HG03439 (cell line): ENCODE measurements around the gene CADM2.

Experiments used
- ATAC-seq: cut with Tn5 transposase; IDR thresholded peaks from one replicate; pipeline ENCODE4 v1.9.1; 2021; ENCODE audit warnings: mild to moderate bottlenecking, moderate library complexity; ENCODE audit not compliant: unreplicated experiment

Gene CADM2

GRCh38 chr3:85182975-85183752 lies 224.4 kb downstream of the CADM2 start:
- no peak for ATAC-seq

- no peak for ATAC-seq
Measured at GRCh38 chr3:85185495-85185894, 226.7 kb downstream of the CADM2 start.

GRCh38 chr3:85189731-85190130 lies 230.9 kb downstream of the CADM2 start:
- ATAC-seq: no peak

- ATAC-seq: no peak
Measured at GRCh38 chr3:85193565-85193964, 234.8 kb downstream of the CADM2 start.

- no peak for ATAC-seq
Measured at GRCh38 chr3:85208650-85209049, 249.9 kb downstream of the CADM2 start.

GRCh38 chr3:85210540-85210939 lies 251.8 kb downstream of the CADM2 start:
- no peak for ATAC-seq

GRCh38 chr3:85228966-85229365 lies 270.2 kb downstream of the CADM2 start:
- no peak for ATAC-seq

GRCh38 chr3:85244091-85244490 lies 285.3 kb downstream of the CADM2 start:
- no peak for ATAC-seq

- no peak for ATAC-seq
Measured at GRCh38 chr3:85244519-85244918, 285.7 kb downstream of the CADM2 start.

- no peak for ATAC-seq
Measured at GRCh38 chr3:85251766-85252165, 293.0 kb downstream of the CADM2 start.

- no peak for ATAC-seq
Measured at GRCh38 chr3:85252686-85253085, 293.9 kb downstream of the CADM2 start.

- no peak for ATAC-seq
Measured at GRCh38 chr3:85254738-85255137, 295.9 kb downstream of the CADM2 start.

- no peak for ATAC-seq
Measured at GRCh38 chr3:85255949-85256348, 297.2 kb downstream of the CADM2 start.

GRCh38 chr3:85258326-85258725 lies 299.5 kb downstream of the CADM2 start:
- ATAC-seq: no peak

- no peak for ATAC-seq
Measured at GRCh38 chr3:85258819-85259218, 300.0 kb downstream of the CADM2 start.

- ATAC-seq: no peak
Measured at GRCh38 chr3:85259748-85260147, 301.0 kb downstream of the CADM2 start.

GRCh38 chr3:85264381-85264780 lies 305.6 kb downstream of the CADM2 start:
- ATAC-seq: no peak

GRCh38 chr3:85270488-85270887 lies 311.7 kb downstream of the CADM2 start:
- no peak for ATAC-seq

GRCh38 chr3:85271911-85272310 lies 313.1 kb downstream of the CADM2 start:
- ATAC-seq: no peak

- ATAC-seq: no peak
Measured at GRCh38 chr3:85288257-85288656, 329.5 kb downstream of the CADM2 start.

- no peak for ATAC-seq
Measured at GRCh38 chr3:85297291-85297690, 338.5 kb downstream of the CADM2 start.

GRCh38 chr3:85298032-85298431 lies 339.2 kb downstream of the CADM2 start:
- no peak for ATAC-seq

- ATAC-seq: no peak
Measured at GRCh38 chr3:85303156-85303555, 344.4 kb downstream of the CADM2 start.
